ELR (cell line): Measurements from ENCODE around the gene DCAF5.
"Not testable (repeated sequence)": the region's sequence is repeated elsewhere in the genome, so short reads cannot be mapped to it uniquely, and the experiment has no call there.

Source experiments
- DNase-seq: peaks from one replicate; pipeline ENCODE4 v3.0.0-alpha.2; 2015; ENCODE audit warnings: low read depth

DCAF5 gene

GRCh38 chr14:69097974-69098373 is 54.9 kb downstream of the DCAF5 start:
- no peak for DNase-seq

- peak; percentile 23 for DNase-seq
These were observed 56.0 kb downstream of the DCAF5 start for GRCh38 chr14:69096781-69097475.

DNA sequence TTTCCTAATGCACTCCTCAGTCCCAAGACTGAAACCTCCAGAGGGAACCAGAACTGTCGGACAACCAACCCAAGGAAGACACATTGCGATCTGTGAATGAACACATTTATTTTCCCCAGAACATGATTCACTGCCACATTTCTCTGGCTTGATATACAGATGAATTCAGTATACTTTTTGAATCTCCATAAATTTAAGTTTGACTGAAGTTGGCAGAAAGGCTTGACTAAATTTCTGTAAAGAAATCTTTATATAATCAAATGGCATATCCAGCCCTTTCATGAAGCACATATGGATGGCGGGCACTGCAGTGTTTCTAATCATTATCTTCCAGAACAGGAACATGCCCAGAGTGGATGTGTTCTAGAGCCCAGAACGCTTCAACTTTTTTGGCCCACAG is 56.7 kb downstream of the DCAF5 start:
- no peak for DNase-seq

- DNase-seq: no peak
These were observed 58.4 kb downstream of the DCAF5 start for GRCh38 chr14:69094481-69094880.

GRCh38 chr14:69093631-69094421 is 59.1 kb downstream of the DCAF5 start:
- peak; percentile 58 for DNase-seq

DNA sequence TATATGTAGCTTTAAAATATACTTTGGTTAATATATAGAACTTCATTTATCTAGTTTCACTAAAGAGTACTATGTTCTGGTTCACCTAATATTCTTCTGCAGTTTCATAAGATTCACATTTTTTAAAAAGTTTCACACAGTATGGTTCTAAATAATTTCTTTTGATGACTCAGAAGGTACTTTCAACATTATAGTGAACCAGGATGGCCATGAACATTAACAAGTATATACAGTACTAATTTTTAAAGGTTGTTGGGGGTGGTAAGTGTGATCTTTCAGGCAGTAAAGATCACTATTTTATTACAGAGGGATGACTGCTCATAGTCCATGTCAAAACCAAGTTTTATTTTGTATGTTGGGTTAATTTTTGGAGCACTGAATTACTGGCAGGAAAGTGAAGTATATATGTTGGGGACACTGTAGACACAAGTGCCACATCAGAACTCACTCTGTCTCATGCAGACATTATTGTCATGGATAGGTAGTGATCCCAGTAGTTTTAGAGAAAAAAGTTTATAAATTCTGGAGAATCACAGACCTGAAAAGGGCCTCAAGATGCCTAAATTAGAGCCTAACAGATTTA is 60.0 kb downstream of the DCAF5 start:
- DNase-seq: peak; percentile 19

- no peak for DNase-seq
These were observed 61.2 kb downstream of the DCAF5 start for GRCh38 chr14:69091695-69092094.

DNA sequence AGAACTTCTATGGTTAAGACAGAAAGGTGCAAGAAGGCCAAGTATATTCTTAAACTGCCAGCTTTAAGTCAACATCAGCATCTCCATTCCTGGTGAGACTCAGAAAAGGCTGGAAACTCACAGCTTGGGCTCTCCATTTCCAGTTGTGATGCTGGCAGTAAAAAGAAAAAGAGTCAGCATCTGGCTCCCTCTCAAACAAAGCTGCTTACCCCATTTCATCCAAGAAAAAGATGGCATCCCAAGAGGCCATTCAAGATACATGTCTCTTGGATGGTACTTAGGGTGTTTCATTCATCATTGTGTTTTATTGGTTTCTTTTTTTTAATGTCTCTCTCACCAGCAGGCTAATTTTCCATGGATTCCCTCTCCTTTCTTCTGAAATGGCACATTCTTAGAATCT is 61.9 kb downstream of the DCAF5 start:
- no peak for DNase-seq

GRCh38 chr14:69090187-69090789 is 62.6 kb downstream of the DCAF5 start:
- DNase-seq: peak; percentile 64

GRCh38 chr14:69089046-69089445 is 63.9 kb downstream of the DCAF5 start:
- DNase-seq: no peak

- peak; percentile 74 for DNase-seq
These were observed 64.3 kb downstream of the DCAF5 start for GRCh38 chr14:69088586-69088985.

DNA sequence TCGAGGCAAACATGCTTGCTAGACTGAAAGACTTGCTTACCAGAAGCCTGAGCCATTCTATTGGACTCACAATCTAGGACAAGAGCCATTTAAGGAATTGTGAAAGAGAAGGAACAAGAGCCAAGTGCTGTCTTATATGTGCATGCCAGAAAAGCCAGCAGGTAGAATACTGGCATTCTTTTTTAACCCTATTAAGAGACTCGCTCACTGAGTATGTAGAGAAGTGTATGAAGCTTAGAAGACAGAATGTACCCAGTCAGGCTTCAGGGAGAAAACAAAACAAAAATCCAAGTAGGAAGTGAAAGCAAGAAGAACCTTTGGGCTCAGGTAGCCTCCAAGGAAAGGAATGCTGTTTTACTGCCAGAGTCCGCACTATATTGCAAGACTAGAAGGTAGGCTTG is 65.9 kb downstream of the DCAF5 start:
- DNase-seq: no peak

DNA sequence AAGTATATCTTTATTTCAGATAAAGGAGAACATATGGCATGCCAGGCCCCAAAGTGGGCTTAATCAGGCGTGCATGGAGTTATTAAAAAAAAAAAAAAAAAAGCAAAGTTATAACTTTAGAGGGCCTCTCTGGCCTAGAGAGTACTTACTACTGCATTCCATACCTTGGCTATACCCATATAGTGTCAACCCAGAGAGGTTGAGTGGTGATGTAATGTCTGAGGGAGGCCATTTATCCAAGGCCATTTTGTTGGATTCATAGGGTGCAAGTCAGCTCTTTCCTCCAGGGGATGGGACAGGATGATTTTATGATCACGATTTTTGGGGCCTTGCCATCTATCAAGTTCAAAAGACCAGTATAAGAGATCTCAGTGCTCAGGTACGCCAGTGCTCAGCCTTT is 66.4 kb downstream of the DCAF5 start:
- DNase-seq: no peak

- DNase-seq: peak; percentile 23
These were observed 68.9 kb downstream of the DCAF5 start for GRCh38 chr14:69084023-69084422.

GRCh38 chr14:69083181-69083580 is 69.7 kb downstream of the DCAF5 start:
- DNase-seq: no peak

DNA sequence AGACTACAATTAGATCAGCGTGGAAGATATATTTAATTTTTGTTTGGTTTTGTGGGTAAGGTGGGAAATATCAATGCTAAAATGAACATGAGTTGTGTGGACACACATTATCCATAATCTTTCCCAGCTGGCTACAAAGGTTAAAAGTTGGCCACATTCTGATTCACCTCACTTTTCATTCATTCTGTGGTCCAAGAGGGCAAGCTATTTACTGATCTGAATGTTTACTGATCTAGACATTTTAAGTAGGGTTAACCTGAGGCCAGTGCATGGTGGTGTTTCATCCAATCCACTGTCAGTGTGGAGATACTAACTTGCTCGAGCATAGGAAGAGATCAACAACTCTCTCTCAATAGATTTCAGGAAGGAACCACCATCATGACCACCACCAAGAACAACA is 71.6 kb downstream of the DCAF5 start:
- DNase-seq: peak; percentile 28

DNA sequence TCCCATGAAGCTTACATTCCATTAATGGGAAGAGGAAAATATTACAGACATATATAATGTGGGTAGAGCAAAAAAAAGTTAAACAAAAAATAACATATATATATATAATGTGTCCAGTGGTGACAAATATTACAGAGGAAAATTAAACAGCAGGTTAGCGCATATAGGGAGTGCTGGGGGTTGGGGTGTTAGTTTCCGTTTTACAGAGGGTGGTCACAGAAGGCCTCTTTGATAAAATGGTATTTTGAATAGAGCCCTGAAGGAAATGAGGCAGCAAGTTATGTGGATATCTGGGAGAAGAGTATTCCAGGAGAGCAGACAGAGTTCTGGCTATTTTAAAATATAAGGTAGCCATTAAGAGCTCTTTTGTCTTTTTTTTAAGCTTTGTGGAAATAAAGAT is 73.2 kb downstream of the DCAF5 start:
- no peak for DNase-seq

GRCh38 chr14:69079188-69079742 is 73.7 kb downstream of the DCAF5 start:
- peak; percentile 90 for DNase-seq

DNA sequence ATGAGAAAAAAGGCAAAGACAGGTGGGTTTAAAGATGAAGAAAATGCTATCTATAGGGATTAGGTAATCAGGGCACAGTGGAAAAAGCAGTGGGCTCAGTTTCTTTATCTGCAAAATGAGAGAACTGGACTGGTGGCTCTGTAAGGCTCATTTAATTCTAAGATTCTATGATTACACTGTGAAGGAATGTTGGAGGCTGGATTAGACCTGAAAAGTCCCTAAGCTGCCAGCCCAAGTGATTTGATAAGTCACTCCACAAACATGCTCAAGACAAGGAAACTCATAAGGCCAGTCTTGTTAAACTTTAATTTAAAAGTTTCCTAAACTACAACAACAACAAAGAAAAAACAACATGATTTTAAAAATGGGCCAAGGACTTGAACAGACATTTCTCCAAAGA is 75.1 kb downstream of the DCAF5 start:
- DNase-seq: peak; percentile 91

GRCh38 chr14:69077185-69077584 is 75.7 kb downstream of the DCAF5 start:
- DNase-seq: not testable (repeated sequence)

GRCh38 chr14:69076341-69076740 is 76.6 kb downstream of the DCAF5 start:
- no peak for DNase-seq

- no peak for DNase-seq
These were observed 79.0 kb downstream of the DCAF5 start for GRCh38 chr14:69073915-69074314.
